ENCODE data around the gene YTHDF1.

The YTHDF1 gene

GRCh38 chr20:63194797-63195173, 21.1 kb downstream of the YTHDF1 start:
- Histone ChIP-seq H3K36me3 (ENCODE audit: control insufficient read depth in 2 of 2, insufficient read depth in 2 of 2, low read length in 2 of 2) (peaks cover 9 to 28% of the 10 kb centered on the region in 2 donors), H3K4me3 (ENCODE audit: low read length in 2 of 2) (no peak overlapping the region), H3K9me3 (ENCODE audit: control insufficient read depth in 2 of 2, low read length in 2 of 2) (no peaks in the 10 kb centered on the region), H3K27me3 (ENCODE audit: control insufficient read depth in 2 of 2, insufficient read depth in 2 of 2, low read length in 2 of 2) (no peaks in the 10 kb centered on the region), H3K4me1 (ENCODE audit: control insufficient read depth in 2 of 2, insufficient read depth in 2 of 2, low read length in 2 of 2) (peaks cover 0 to 5% of the 10 kb centered on the region in 2 donors), H3K9ac (ENCODE audit: low read depth in 1 of 2, low read length in 2 of 2) (no peak overlapping the region), H3K27ac (ENCODE audit: low read depth in 2 of 2, low read length in 2 of 2) (no peak overlapping the region)

DNA sequence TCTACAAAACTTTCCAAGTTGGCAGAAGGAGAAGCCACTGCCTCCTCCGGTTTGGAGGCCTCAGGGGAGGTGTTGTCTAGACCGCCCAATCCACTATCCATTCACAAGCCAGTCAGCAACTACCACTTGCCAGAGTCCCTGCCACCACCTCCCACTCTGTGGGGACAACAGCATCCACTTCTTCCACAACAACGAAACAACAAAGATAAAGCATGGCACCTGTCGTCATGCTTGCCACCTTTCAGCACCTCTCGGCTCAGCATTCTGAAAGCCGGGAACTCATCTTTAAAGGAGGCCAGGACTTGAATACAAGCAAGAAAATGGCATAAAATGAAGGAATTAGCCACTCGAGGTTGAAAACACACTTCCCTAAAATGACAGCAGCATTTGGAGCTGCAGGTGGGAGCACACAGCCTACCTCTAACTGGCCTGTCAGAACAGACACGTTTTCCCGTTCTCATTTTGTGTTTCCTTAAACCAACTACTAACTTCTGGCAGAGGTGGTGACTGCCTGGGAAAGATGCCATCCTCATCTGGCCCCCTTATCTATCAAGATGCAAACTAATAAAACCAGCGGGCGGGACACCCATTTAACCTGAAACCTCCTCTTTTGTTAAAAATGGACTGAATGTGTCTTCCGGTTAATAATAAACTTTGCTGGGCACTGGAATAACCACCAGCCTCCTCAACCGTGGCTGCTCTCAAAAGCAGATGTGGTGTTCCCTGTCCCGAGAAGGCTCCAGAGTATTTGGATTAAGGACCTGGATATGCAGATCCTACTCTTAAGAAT, 21.7 kb downstream of the YTHDF1 start:
- no peaks in the 10 kb centered on the region for H3K9me3 ChIP-seq (ENCODE audit: control insufficient read depth in 2 of 2, low read length in 2 of 2)
- peaks cover 9 to 28% of the 10 kb centered on the region in 2 donors for H3K36me3 ChIP-seq (ENCODE audit: control insufficient read depth in 2 of 2, insufficient read depth in 2 of 2, low read length in 2 of 2)
- H3K27ac ChIP-seq (ENCODE audit: low read depth in 2 of 2, low read length in 2 of 2): no peak overlapping the region
- no peaks in the 10 kb centered on the region for H3K27me3 ChIP-seq (ENCODE audit: control insufficient read depth in 2 of 2, insufficient read depth in 2 of 2, low read length in 2 of 2)
- H3K4me1 ChIP-seq (ENCODE audit: control insufficient read depth in 2 of 2, insufficient read depth in 2 of 2, low read length in 2 of 2): peaks cover 0 to 5% of the 10 kb centered on the region in 2 donors
- no peak overlapping the region for H3K9ac ChIP-seq (ENCODE audit: low read depth in 1 of 2, low read length in 2 of 2)
- H3K4me3 ChIP-seq (ENCODE audit: low read length in 2 of 2): no peak overlapping the region

DNA sequence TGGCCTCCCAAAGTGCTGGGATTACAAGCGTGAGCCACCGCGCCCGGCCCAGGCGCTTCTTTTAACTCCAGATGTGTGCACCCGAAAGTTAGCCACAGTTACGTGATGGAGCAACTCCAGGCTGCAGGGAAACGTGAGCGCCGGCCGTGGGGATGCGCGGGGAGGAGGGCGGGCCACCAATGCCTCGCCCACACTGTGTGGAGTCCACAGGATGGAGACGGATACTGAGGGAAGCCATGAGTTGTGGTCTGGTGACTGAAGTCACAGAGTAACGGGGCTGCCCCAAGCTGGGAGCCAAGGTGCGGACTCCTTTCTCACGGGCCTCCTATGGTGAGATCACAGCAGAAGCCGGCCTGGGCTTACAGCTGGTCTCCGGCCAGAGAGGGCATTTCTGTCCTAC, 23.2 kb downstream of the YTHDF1 start:
- H3K9me3 ChIP-seq (ENCODE audit: control insufficient read depth in 2 of 2, low read length in 2 of 2): no peaks in the 10 kb centered on the region
- no peak overlapping the region for H3K27ac ChIP-seq (ENCODE audit: low read depth in 2 of 2, low read length in 2 of 2)
- H3K36me3 ChIP-seq (ENCODE audit: control insufficient read depth in 2 of 2, insufficient read depth in 2 of 2, low read length in 2 of 2): peaks cover 9 to 25% of the 10 kb centered on the region in 2 donors
- H3K4me3 ChIP-seq (ENCODE audit: low read length in 2 of 2): no peak overlapping the region
- H3K9ac ChIP-seq (ENCODE audit: low read depth in 1 of 2, low read length in 2 of 2): no peak overlapping the region
- H3K27me3 ChIP-seq (ENCODE audit: control insufficient read depth in 2 of 2, insufficient read depth in 2 of 2, low read length in 2 of 2): no peaks in the 10 kb centered on the region
- H3K4me1 ChIP-seq (ENCODE audit: control insufficient read depth in 2 of 2, insufficient read depth in 2 of 2, low read length in 2 of 2): peaks cover 0 to 5% of the 10 kb centered on the region in 2 donors

DNA sequence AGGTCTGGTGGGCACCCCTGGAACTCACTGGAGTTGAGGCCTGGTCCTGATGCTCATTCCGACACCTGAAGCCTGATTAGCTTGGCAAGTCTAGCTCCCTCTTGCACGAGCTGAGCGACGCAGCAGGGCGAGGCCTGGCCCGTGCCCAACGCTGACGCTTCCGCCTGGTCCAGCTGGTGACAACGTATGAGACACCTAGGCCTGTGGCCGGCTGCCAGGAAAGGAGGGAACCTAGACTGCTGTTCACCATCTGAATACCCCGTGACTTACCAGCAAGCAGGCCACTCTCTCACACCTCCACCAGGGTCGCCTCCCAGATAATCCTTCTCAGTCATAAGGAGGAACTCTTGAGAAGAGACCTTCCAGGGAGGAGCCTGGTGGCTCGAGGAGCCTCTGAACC, 24.5 kb downstream of the YTHDF1 start:
- peaks cover 0 to 2% of the 10 kb centered on the region in 2 donors for H3K4me1 ChIP-seq (ENCODE audit: control insufficient read depth in 2 of 2, insufficient read depth in 2 of 2, low read length in 2 of 2)
- H3K27me3 ChIP-seq (ENCODE audit: control insufficient read depth in 2 of 2, insufficient read depth in 2 of 2, low read length in 2 of 2): no peaks in the 10 kb centered on the region
- no peak overlapping the region for H3K27ac ChIP-seq (ENCODE audit: low read depth in 2 of 2, low read length in 2 of 2)
- H3K36me3 ChIP-seq (ENCODE audit: control insufficient read depth in 2 of 2, insufficient read depth in 2 of 2, low read length in 2 of 2): peaks cover 9 to 14% of the 10 kb centered on the region in 2 donors
- H3K9me3 ChIP-seq (ENCODE audit: control insufficient read depth in 2 of 2, low read length in 2 of 2): no peaks in the 10 kb centered on the region
- H3K4me3 ChIP-seq (ENCODE audit: low read length in 2 of 2): no peak overlapping the region
- H3K9ac ChIP-seq (ENCODE audit: low read depth in 1 of 2, low read length in 2 of 2): no peak overlapping the region

- Histone ChIP-seq H3K36me3 (ENCODE audit: control insufficient read depth in 2 of 2, insufficient read depth in 2 of 2, low read length in 2 of 2) (peaks cover 9 to 12% of the 10 kb centered on the region in 2 donors), H3K4me3 (ENCODE audit: low read length in 2 of 2) (no peak overlapping the region), H3K9me3 (ENCODE audit: control insufficient read depth in 2 of 2, low read length in 2 of 2) (no peaks in the 10 kb centered on the region), H3K9ac (ENCODE audit: low read depth in 1 of 2, low read length in 2 of 2) (no peak overlapping the region), H3K27ac (ENCODE audit: low read depth in 2 of 2, low read length in 2 of 2) (no peak overlapping the region), H3K4me1 (ENCODE audit: control insufficient read depth in 2 of 2, insufficient read depth in 2 of 2, low read length in 2 of 2) (peaks cover 0 to 2% of the 10 kb centered on the region in 2 donors), H3K27me3 (ENCODE audit: control insufficient read depth in 2 of 2, insufficient read depth in 2 of 2, low read length in 2 of 2) (no peaks in the 10 kb centered on the region)
These were observed 25.1 kb downstream of the YTHDF1 start for GRCh38 chr20:63190828-63191227.

GRCh38 chr20:63189846-63190559, 25.9 kb downstream of the YTHDF1 start:
- no peak overlapping the region for H3K4me3 ChIP-seq (ENCODE audit: low read length in 2 of 2)
- peaks cover 2 to 4% of the 10 kb centered on the region in 2 donors for H3K36me3 ChIP-seq (ENCODE audit: control insufficient read depth in 2 of 2, insufficient read depth in 2 of 2, low read length in 2 of 2)
- peaks cover 0 to 2% of the 10 kb centered on the region in 2 donors for H3K4me1 ChIP-seq (ENCODE audit: control insufficient read depth in 2 of 2, insufficient read depth in 2 of 2, low read length in 2 of 2)
- no peak overlapping the region for H3K9ac ChIP-seq (ENCODE audit: low read depth in 1 of 2, low read length in 2 of 2)
- H3K27ac ChIP-seq (ENCODE audit: low read depth in 2 of 2, low read length in 2 of 2): no peak overlapping the region
- H3K9me3 ChIP-seq (ENCODE audit: control insufficient read depth in 2 of 2, low read length in 2 of 2): no peaks in the 10 kb centered on the region
- H3K27me3 ChIP-seq (ENCODE audit: control insufficient read depth in 2 of 2, insufficient read depth in 2 of 2, low read length in 2 of 2): no peaks in the 10 kb centered on the region

- no peaks in the 10 kb centered on the region for H3K36me3 ChIP-seq (ENCODE audit: control insufficient read depth in 2 of 2, insufficient read depth in 2 of 2, low read length in 2 of 2)
- no peaks in the 10 kb centered on the region for H3K27me3 ChIP-seq (ENCODE audit: control insufficient read depth in 2 of 2, insufficient read depth in 2 of 2, low read length in 2 of 2)
- no peak overlapping the region for H3K4me3 ChIP-seq (ENCODE audit: low read length in 2 of 2)
- no peak overlapping the region for H3K27ac ChIP-seq (ENCODE audit: low read depth in 2 of 2, low read length in 2 of 2)
- H3K9me3 ChIP-seq (ENCODE audit: control insufficient read depth in 2 of 2, low read length in 2 of 2): no peaks in the 10 kb centered on the region
- no peak overlapping the region for H3K9ac ChIP-seq (ENCODE audit: low read depth in 1 of 2, low read length in 2 of 2)
- peaks cover 0 to 2% of the 10 kb centered on the region in 2 donors for H3K4me1 ChIP-seq (ENCODE audit: control insufficient read depth in 2 of 2, insufficient read depth in 2 of 2, low read length in 2 of 2)
These were observed 26.6 kb downstream of the YTHDF1 start for GRCh38 chr20:63189322-63189642.

DNA sequence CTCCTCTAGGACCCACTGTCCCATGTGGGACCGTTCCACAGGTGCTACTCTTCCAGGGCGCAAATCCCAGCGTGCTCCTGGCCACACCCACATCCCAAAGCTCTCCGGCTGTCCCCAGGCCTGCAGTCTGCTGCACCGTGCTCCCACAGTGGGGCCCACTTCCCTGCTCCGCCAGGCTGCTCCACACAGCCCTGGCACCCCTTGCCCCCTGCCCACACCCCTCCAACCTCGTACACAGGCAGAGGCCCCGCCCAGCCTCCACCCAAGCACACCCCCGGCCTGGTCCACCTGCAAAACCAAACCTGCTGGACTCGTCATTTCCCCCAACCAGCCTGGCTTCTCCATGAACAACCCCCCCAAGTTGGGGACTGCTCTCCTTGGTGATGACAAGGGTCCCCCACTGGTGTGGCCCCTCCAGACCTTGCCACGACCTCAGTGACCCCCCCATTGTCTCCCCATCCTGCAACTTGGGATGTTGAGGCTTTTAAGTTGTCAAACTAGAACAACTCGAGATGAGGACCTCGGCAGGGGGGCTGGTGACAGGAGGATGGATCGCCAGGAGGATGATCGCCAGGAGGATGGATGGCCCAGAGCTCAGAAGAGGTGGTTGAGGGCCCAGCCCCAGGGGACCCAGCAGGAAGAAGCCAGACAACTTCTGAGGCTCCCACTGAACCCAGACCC, 27.1 kb downstream of the YTHDF1 start:
- Histone ChIP-seq H3K4me1 (ENCODE audit: control insufficient read depth in 2 of 2, insufficient read depth in 2 of 2, low read length in 2 of 2) (peaks cover 0 to 2% of the 10 kb centered on the region in 2 donors), H3K9me3 (ENCODE audit: control insufficient read depth in 2 of 2, low read length in 2 of 2) (no peaks in the 10 kb centered on the region), H3K27ac (ENCODE audit: low read depth in 2 of 2, low read length in 2 of 2) (no peak overlapping the region), H3K27me3 (ENCODE audit: control insufficient read depth in 2 of 2, insufficient read depth in 2 of 2, low read length in 2 of 2) (no peaks in the 10 kb centered on the region), H3K9ac (ENCODE audit: low read depth in 1 of 2, low read length in 2 of 2) (no peak overlapping the region), H3K36me3 (ENCODE audit: control insufficient read depth in 2 of 2, insufficient read depth in 2 of 2, low read length in 2 of 2) (no peaks in the 10 kb centered on the region), H3K4me3 (ENCODE audit: low read length in 2 of 2) (no peak overlapping the region)

DNA sequence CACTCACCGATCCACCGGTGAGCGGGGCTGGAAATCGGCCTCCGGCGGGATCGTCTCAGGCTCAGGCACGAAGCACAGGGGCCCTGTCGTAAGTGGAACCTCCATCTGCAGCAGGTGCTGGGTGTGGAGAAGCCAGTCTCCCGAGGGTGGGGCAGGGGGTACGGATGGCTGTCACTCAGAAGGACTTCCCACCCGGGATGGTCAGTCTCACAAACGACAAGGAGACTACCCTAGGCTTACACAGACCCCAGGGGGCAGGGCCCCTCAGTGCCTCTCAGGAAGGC, 27.8 kb downstream of the YTHDF1 start:
- no peak overlapping the region for H3K9ac ChIP-seq (ENCODE audit: low read depth in 1 of 2, low read length in 2 of 2)
- H3K4me3 ChIP-seq (ENCODE audit: low read length in 2 of 2): no peak overlapping the region
- H3K27me3 ChIP-seq (ENCODE audit: control insufficient read depth in 2 of 2, insufficient read depth in 2 of 2, low read length in 2 of 2): no peaks in the 10 kb centered on the region
- H3K36me3 ChIP-seq (ENCODE audit: control insufficient read depth in 2 of 2, insufficient read depth in 2 of 2, low read length in 2 of 2): no peaks in the 10 kb centered on the region
- H3K4me1 ChIP-seq (ENCODE audit: control insufficient read depth in 2 of 2, insufficient read depth in 2 of 2, low read length in 2 of 2): peaks cover 0 to 2% of the 10 kb centered on the region in 2 donors
- H3K9me3 ChIP-seq (ENCODE audit: control insufficient read depth in 2 of 2, low read length in 2 of 2): no peaks in the 10 kb centered on the region
- no peak overlapping the region for H3K27ac ChIP-seq (ENCODE audit: low read depth in 2 of 2, low read length in 2 of 2)

Measured in mucosa of rectum (tissue), 2 donors.